ENCODE data around the gene ZNF638.
"Not testable (repeated sequence)": the region's sequence is repeated elsewhere in the genome, so short reads cannot be mapped to it uniquely, and the experiment has no call there.

The ZNF638 gene

GRCh38 chr2:71385012-71385411 is 53.4 kb downstream of the ZNF638 start:
- no peak overlapping the region for H3K27ac ChIP-seq (ENCODE audit: low read depth, low read length)

GRCh38 chr2:71388214-71388613 is 56.6 kb downstream of the ZNF638 start:
- H3K9me3 ChIP-seq (ENCODE audit: control insufficient read depth in 5 of 5, low read length in 5 of 5) = no peaks in the 10 kb centered on the region
- no peak overlapping the region for H3K9ac ChIP-seq (ENCODE audit: low read length in 5 of 5)
- no peaks in the 10 kb centered on the region for H3K4me1 ChIP-seq (ENCODE audit: control insufficient read depth in 5 of 5, insufficient read depth in 5 of 5, low read length in 5 of 5)
- peaks cover 19 to 71% (median 52%) of the 10 kb centered on the region in 5 donors for H3K36me3 ChIP-seq (ENCODE audit: control insufficient read depth in 5 of 5, insufficient read depth in 5 of 5, low read length in 5 of 5)
- no peak overlapping the region for H3K27ac ChIP-seq (ENCODE audit: low read depth, low read length)
- no peaks in the 10 kb centered on the region for H3K27me3 ChIP-seq (ENCODE audit: control insufficient read depth in 5 of 5, insufficient read depth in 4 of 5, low read length in 5 of 5)
- no peak overlapping the region for H3K4me3 ChIP-seq (ENCODE audit: low read depth in 1 of 5, low read length in 5 of 5)

More at GRCh38 chr2:71385012-71385411, 53.4 kb downstream of the ZNF638 start:
- Histone ChIP-seq H3K4me1 (ENCODE audit: control insufficient read depth in 5 of 5, insufficient read depth in 5 of 5, low read length in 5 of 5) (no peaks in the 10 kb centered on the region), H3K36me3 (ENCODE audit: control insufficient read depth in 5 of 5, insufficient read depth in 5 of 5, low read length in 5 of 5) (peaks cover 38 to 72% (median 59%) of the 10 kb centered on the region in 5 donors), H3K9me3 (ENCODE audit: control insufficient read depth in 5 of 5, low read length in 5 of 5) (no peaks in the 10 kb centered on the region), H3K9ac (ENCODE audit: low read length in 5 of 5) (no peak overlapping the region), H3K27me3 (ENCODE audit: control insufficient read depth in 5 of 5, insufficient read depth in 4 of 5, low read length in 5 of 5) (no peaks in the 10 kb centered on the region), H3K4me3 (ENCODE audit: low read depth in 1 of 5, low read length in 5 of 5) (no peak overlapping the region)

- Histone ChIP-seq H3K27me3 (ENCODE audit: control insufficient read depth in 5 of 5, insufficient read depth in 4 of 5, low read length in 5 of 5) (no peaks in the 10 kb centered on the region), H3K9me3 (ENCODE audit: control insufficient read depth in 5 of 5, low read length in 5 of 5) (no peaks in the 10 kb centered on the region), H3K4me1 (ENCODE audit: control insufficient read depth in 5 of 5, insufficient read depth in 5 of 5, low read length in 5 of 5) (no peaks in the 10 kb centered on the region), H3K36me3 (ENCODE audit: control insufficient read depth in 5 of 5, insufficient read depth in 5 of 5, low read length in 5 of 5) (peaks cover 18 to 78% (median 58%) of the 10 kb centered on the region in 5 donors), H3K4me3 (ENCODE audit: low read depth in 1 of 5, low read length in 5 of 5) (no peak overlapping the region), H3K9ac (ENCODE audit: low read length in 5 of 5) (no peak overlapping the region), H3K27ac (ENCODE audit: low read depth, low read length) (no peak overlapping the region)
Measured at GRCh38 chr2:71389384-71390072, 57.9 kb downstream of the ZNF638 start.

GRCh38 chr2:71393216-71393615 is 61.6 kb downstream of the ZNF638 start:
- no peak overlapping the region for H3K9ac ChIP-seq (ENCODE audit: low read length in 5 of 5)
- H3K27me3 ChIP-seq (ENCODE audit: control insufficient read depth in 5 of 5, insufficient read depth in 4 of 5, low read length in 5 of 5) = no peaks in the 10 kb centered on the region
- no peaks in the 10 kb centered on the region for H3K4me1 ChIP-seq (ENCODE audit: control insufficient read depth in 5 of 5, insufficient read depth in 5 of 5, low read length in 5 of 5)
- H3K9me3 ChIP-seq (ENCODE audit: control insufficient read depth in 5 of 5, low read length in 5 of 5) = no peaks in the 10 kb centered on the region
- H3K4me3 ChIP-seq (ENCODE audit: low read depth in 1 of 5, low read length in 5 of 5) = no peak overlapping the region
- H3K27ac ChIP-seq (ENCODE audit: low read depth, low read length) = no peak overlapping the region
- peaks cover 32 to 82% (median 70%) of the 10 kb centered on the region in 5 donors for H3K36me3 ChIP-seq (ENCODE audit: control insufficient read depth in 5 of 5, insufficient read depth in 5 of 5, low read length in 5 of 5)

- Histone ChIP-seq H3K27me3 (ENCODE audit: control insufficient read depth in 5 of 5, insufficient read depth in 4 of 5, low read length in 5 of 5) (no peaks in the 10 kb centered on the region), H3K36me3 (ENCODE audit: control insufficient read depth in 5 of 5, insufficient read depth in 5 of 5, low read length in 5 of 5) (peaks cover 50 to 77% (median 63%) of the 10 kb centered on the region in 5 donors), H3K4me1 (ENCODE audit: control insufficient read depth in 5 of 5, insufficient read depth in 5 of 5, low read length in 5 of 5) (no peaks in the 10 kb centered on the region), H3K27ac (ENCODE audit: low read depth, low read length) (no peak overlapping the region), H3K4me3 (ENCODE audit: low read depth in 1 of 5, low read length in 5 of 5) (no peak overlapping the region), H3K9ac (ENCODE audit: low read length in 5 of 5) (no peak overlapping the region), H3K9me3 (ENCODE audit: control insufficient read depth in 5 of 5, low read length in 5 of 5) (no peaks in the 10 kb centered on the region)
Measured at GRCh38 chr2:71395471-71395870, 63.9 kb downstream of the ZNF638 start.

- Histone ChIP-seq H3K4me1 (ENCODE audit: control insufficient read depth in 5 of 5, insufficient read depth in 5 of 5, low read length in 5 of 5) (no peaks in the 10 kb centered on the region), H3K36me3 (ENCODE audit: control insufficient read depth in 5 of 5, insufficient read depth in 5 of 5, low read length in 5 of 5) (peaks cover 55 to 83% (median 76%) of the 10 kb centered on the region in 5 donors), H3K27me3 (ENCODE audit: control insufficient read depth in 5 of 5, insufficient read depth in 4 of 5, low read length in 5 of 5) (no peaks in the 10 kb centered on the region), H3K4me3 (ENCODE audit: low read depth in 1 of 5, low read length in 5 of 5) (no peak overlapping the region), H3K27ac (ENCODE audit: low read depth, low read length) (no peak overlapping the region), H3K9me3 (ENCODE audit: control insufficient read depth in 5 of 5, low read length in 5 of 5) (no peaks in the 10 kb centered on the region), H3K9ac (ENCODE audit: low read length in 5 of 5) (no peak overlapping the region)
Measured at GRCh38 chr2:71402427-71402826, 70.8 kb downstream of the ZNF638 start.

- no peaks in the 10 kb centered on the region for H3K4me1 ChIP-seq (ENCODE audit: control insufficient read depth in 5 of 5, insufficient read depth in 5 of 5, low read length in 5 of 5)
- H3K27me3 ChIP-seq (ENCODE audit: control insufficient read depth in 5 of 5, insufficient read depth in 4 of 5, low read length in 5 of 5) = no peaks in the 10 kb centered on the region
- H3K27ac ChIP-seq (ENCODE audit: low read depth, low read length) = no peak overlapping the region
- no peak overlapping the region for H3K9ac ChIP-seq (ENCODE audit: low read length in 5 of 5)
- H3K4me3 ChIP-seq (ENCODE audit: low read depth in 1 of 5, low read length in 5 of 5) = no peak overlapping the region
- no peaks in the 10 kb centered on the region for H3K9me3 ChIP-seq (ENCODE audit: control insufficient read depth in 5 of 5, low read length in 5 of 5)
- peaks cover 26 to 46% (median 40%) of the 10 kb centered on the region in 5 donors for H3K36me3 ChIP-seq (ENCODE audit: control insufficient read depth in 5 of 5, insufficient read depth in 5 of 5, low read length in 5 of 5)
Measured at GRCh38 chr2:71409611-71410010, 78.0 kb downstream of the ZNF638 start.

GRCh38 chr2:71410696-71411095 is 79.1 kb downstream of the ZNF638 start:
- H3K36me3 ChIP-seq (ENCODE audit: control insufficient read depth in 5 of 5, insufficient read depth in 5 of 5, low read length in 5 of 5) = peaks cover 20 to 36% (median 29%) of the 10 kb centered on the region in 5 donors
- no peaks in the 10 kb centered on the region for H3K27me3 ChIP-seq (ENCODE audit: control insufficient read depth in 5 of 5, insufficient read depth in 4 of 5, low read length in 5 of 5)
- H3K4me1 ChIP-seq (ENCODE audit: control insufficient read depth in 5 of 5, insufficient read depth in 5 of 5, low read length in 5 of 5) = no peaks in the 10 kb centered on the region
- no peaks in the 10 kb centered on the region for H3K9me3 ChIP-seq (ENCODE audit: control insufficient read depth in 5 of 5, low read length in 5 of 5)
- H3K4me3 ChIP-seq (ENCODE audit: low read depth in 1 of 5, low read length in 5 of 5) = no peak overlapping the region
- no peak overlapping the region for H3K9ac ChIP-seq (ENCODE audit: low read length in 5 of 5)
- no peak overlapping the region for H3K27ac ChIP-seq (ENCODE audit: low read depth, low read length)

GRCh38 chr2:71416866-71417265 is 85.3 kb downstream of the ZNF638 start:
- H3K9me3 ChIP-seq (ENCODE audit: control insufficient read depth in 5 of 5, low read length in 5 of 5); H3K4me3 ChIP-seq (ENCODE audit: low read depth in 1 of 5, low read length in 5 of 5); H3K27ac ChIP-seq (ENCODE audit: low read depth, low read length): not testable (repeated sequence)

GRCh38 chr2:71417300-71418202 is 86.0 kb downstream of the ZNF638 start:
- H3K36me3 ChIP-seq (ENCODE audit: control insufficient read depth in 5 of 5, insufficient read depth in 5 of 5, low read length in 5 of 5) = peaks cover 0 to 25% (median 5%) of the 10 kb centered on the region in 5 donors
- no peaks in the 10 kb centered on the region for H3K9me3 ChIP-seq (ENCODE audit: control insufficient read depth in 5 of 5, low read length in 5 of 5)
- H3K4me3 ChIP-seq (ENCODE audit: low read depth in 1 of 5, low read length in 5 of 5) = peak overlapping the region in 3 of 5 donors; percentile 6 to 48 (median 37)
- H3K27ac ChIP-seq (ENCODE audit: low read depth, low read length) = no peak overlapping the region
- no peaks in the 10 kb centered on the region for H3K27me3 ChIP-seq (ENCODE audit: control insufficient read depth in 5 of 5, insufficient read depth in 4 of 5, low read length in 5 of 5)
- peaks cover 0 to 2% (median 0%) of the 10 kb centered on the region in 5 donors for H3K4me1 ChIP-seq (ENCODE audit: control insufficient read depth in 5 of 5, insufficient read depth in 5 of 5, low read length in 5 of 5)
- H3K9ac ChIP-seq (ENCODE audit: low read length in 5 of 5) = no peak overlapping the region

More at GRCh38 chr2:71416866-71417265, 85.3 kb downstream of the ZNF638 start:
- H3K27me3 ChIP-seq (ENCODE audit: control insufficient read depth in 5 of 5, insufficient read depth in 4 of 5, low read length in 5 of 5); H3K9ac ChIP-seq (ENCODE audit: low read length in 5 of 5); H3K4me1 ChIP-seq (ENCODE audit: control insufficient read depth in 5 of 5, insufficient read depth in 5 of 5, low read length in 5 of 5): not testable (repeated sequence)
- H3K36me3 ChIP-seq (ENCODE audit: control insufficient read depth in 5 of 5, insufficient read depth in 5 of 5, low read length in 5 of 5) = peaks cover 0 to 20% (median 5%) of the 10 kb centered on the region in 5 donors
